Astrocyte of the cerebellum (primary cell): ENCODE data around the gene SULT2A1.

Experiments
- DNase-seq: peaks from one replicate; pipeline ENCODE4 v3.0.0-alpha.2; 2011; ENCODE audit warnings: low read depth
- H3K4me3 ChIP-seq: 2 replicates; pipeline ENCODE4 v1.5.1; 2011; ENCODE audit warnings: mild to moderate bottlenecking, low read depth, low read length, moderate library complexity
- in situ Hi-C: cut with HindIII; loops from 2 replicates; pipeline ENCODE4 v1.10.0; 2017; ENCODE audit warnings: low sequenced_read_pairs
- TF ChIP-seq, protein P1 (sequence below): IDR thresholded peaks from 2 replicates; pipeline ENCODE4 v1.5.1; 2012; ENCODE audit warnings: low read length, low read depth, moderate library complexity, mild to moderate bottlenecking; ENCODE audit errors: missing control alignments

The SULT2A1 gene

DNA sequence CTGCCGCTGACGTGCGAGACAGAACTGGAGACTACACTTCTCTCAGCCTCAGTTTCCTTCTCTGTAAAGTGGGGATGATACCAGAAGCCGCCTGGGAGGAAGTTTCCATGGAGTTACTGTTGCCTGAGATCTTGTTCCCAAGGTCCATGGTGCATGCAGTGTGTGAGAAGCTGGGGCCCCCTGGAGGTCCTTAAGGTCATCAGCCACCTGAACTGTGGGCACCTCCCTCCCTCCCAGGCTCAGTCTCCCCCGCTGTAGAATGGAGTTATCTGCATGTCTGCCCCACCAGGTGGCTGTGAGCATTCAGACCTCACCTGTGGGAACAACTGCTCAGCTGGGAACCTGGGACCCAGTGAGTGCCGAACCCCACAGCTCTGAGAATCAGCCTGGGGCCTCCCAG is 61.7 kb downstream of the SULT2A1 start:
- DNase-seq: no peak

DNA sequence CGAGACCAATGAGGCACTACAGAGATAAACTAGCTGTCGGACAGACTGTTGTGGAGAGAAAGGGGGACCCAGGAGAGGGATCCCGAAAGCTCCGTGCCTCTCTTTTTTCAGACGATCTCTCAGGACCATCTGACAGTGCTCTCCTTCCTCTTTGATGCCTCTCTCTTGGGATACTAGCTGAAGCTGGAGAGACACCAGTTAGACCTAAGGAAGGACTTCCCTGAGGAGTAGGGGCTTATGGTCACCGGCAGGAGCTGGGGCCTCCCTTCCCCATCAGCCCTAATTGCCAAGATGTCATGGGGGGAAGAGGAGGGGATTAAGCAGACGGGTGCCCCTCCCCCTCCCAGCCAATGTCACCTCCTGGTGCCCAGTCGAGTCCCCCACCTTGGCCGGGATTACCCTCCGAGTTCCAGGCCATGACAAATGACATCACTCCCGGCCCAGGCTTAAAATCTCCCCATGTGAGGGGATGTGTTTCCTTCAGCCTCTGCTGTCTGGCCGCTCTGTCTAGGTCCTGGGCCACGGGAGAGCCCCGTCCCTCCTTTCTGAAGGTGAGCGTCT is 64.6 kb downstream of the SULT2A1 start, which contains the start of gene CRX:
Gene CRX, plus strand, starts transcription at position 478 of the 561 bp plus-strand sequence. CDS start 12,507 bp downstream, outside the sequence.
- TF ChIP-seq, protein P1, sequence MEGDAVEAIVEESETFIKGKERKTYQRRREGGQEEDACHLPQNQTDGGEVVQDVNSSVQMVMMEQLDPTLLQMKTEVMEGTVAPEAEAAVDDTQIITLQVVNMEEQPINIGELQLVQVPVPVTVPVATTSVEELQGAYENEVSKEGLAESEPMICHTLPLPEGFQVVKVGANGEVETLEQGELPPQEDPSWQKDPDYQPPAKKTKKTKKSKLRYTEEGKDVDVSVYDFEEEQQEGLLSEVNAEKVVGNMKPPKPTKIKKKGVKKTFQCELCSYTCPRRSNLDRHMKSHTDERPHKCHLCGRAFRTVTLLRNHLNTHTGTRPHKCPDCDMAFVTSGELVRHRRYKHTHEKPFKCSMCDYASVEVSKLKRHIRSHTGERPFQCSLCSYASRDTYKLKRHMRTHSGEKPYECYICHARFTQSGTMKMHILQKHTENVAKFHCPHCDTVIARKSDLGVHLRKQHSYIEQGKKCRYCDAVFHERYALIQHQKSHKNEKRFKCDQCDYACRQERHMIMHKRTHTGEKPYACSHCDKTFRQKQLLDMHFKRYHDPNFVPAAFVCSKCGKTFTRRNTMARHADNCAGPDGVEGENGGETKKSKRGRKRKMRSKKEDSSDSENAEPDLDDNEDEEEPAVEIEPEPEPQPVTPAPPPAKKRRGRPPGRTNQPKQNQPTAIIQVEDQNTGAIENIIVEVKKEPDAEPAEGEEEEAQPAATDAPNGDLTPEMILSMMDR: no peak
- no peak within 1 kb of the TSS for H3K4me3 ChIP-seq
- no peak for DNase-seq
- in situ Hi-C loops: no loop called here

More for the DNA sequence above, 61.7 kb downstream of the SULT2A1 start:
- in situ Hi-C loops: no loop called here
- no peak overlapping the region for H3K4me3 ChIP-seq
- TF ChIP-seq, protein P1: no peak
